Naive thymus-derived CD8-positive, alpha-beta T cell (primary cell): ENCODE measurements around the gene MED17. TPM values are rescaled to one million over a fixed set of nuclear protein-coding genes. Genes with fewer than 3 reads are reported as not detected.
A peak's percentile ranks its signal among the peaks of the same experiment; 100 is the strongest.
"Not testable (repeated sequence)": the region's sequence is repeated elsewhere in the genome, so short reads cannot be mapped to it uniquely, and the experiment has no call there.

ENCODE experiments used
- ATAC-seq, 2 donors: fragments of 150-1000 bp; cut with Tn5 transposase in 1 of 2; sonication (Bioruptor Pico), chemical (Tn5 transposase) in 1 of 2; 1 replicate in 1 of 2; 2 replicates in 1 of 2; pipeline ENCODE4 v1.10.0; 2021; ENCODE audit warnings: mild to moderate bottlenecking in 2 of 2, moderate library complexity in 2 of 2
- POLR2A ChIA-PET: fragments of 350-600 bp; sonication (Branson Sonifier 250); formaldehyde crosslinking; loops from one replicate; lab custom pipeline; 2021; ENCODE audit warnings: antibody characterized with exemption; lab: Charles Lee
- DNase-seq, 10 donors: peaks; one replicate each; pipeline versions ENCODE4 v3.0.0 to v3.0.0-alpha.2; 2020 to 2022
- H3K27ac Mint-ChIP-seq, 10 donors: one replicate each; pipeline ENCODE4 v1.8.0; 2020 to 2022; ENCODE audit warnings: mild to moderate bottlenecking in 10 of 10, mixed read lengths in 10 of 10, moderate library complexity in 4 of 10, inconsistent platforms in 1 of 10
- H3K27me3 Mint-ChIP-seq, 5 donors: one replicate each; pipeline ENCODE4 v1.8.0; 2021 to 2022; ENCODE audit warnings: mixed read lengths in 5 of 5
- H3K36me3 Mint-ChIP-seq, 3 donors: one replicate each; pipeline ENCODE4 v1.8.0; 2020 to 2022; ENCODE audit warnings: mixed read lengths in 3 of 3, mild to moderate bottlenecking in 2 of 3, inconsistent platforms in 1 of 3
- H3K4me1 Mint-ChIP-seq, 4 donors: one replicate each; pipeline ENCODE4 v1.8.0; 2021 to 2022; ENCODE audit warnings: mixed read lengths in 4 of 4
- H3K4me3 Mint-ChIP-seq, 10 donors: one replicate each; pipeline ENCODE4 v1.8.0; 2020 to 2022; ENCODE audit warnings: mild to moderate bottlenecking in 10 of 10, mixed read lengths in 10 of 10, moderate library complexity in 6 of 10, inconsistent platforms in 1 of 10
- H3K9me3 Mint-ChIP-seq, 9 donors: one replicate each; pipeline ENCODE4 v1.8.0; 2020 to 2022; ENCODE audit warnings: mixed read lengths in 9 of 9, mild to moderate bottlenecking in 3 of 9, inconsistent platforms in 1 of 9, moderate library complexity in 1 of 9
- polyA plus RNA-seq, 3 donors: library from polyadenylated mRNA; unstranded; fragments of 300-500 nt; fragmentation: Illumina TruSeq; gene quantifications; one replicate each; pipeline ENCODE4 v1.2.3, GENCODE V29; 2021
- total RNA-seq, 8 experiments: library from RNA in 2 of 8; stranded (reverse) in 2 of 8; gene quantifications; one replicate each; pipeline ENCODE4 v1.2.3 and lab custom pipeline; 2021 to 2026

Gene MED17
- total and polyA plus RNA-seq, 5 experiments from 2014 or later, result 7.7 to 62.2 (median 20.0) TPM

- Mint-ChIP-seq H3K36me3 (peaks cover 0 to 38% (median 14%) of the 10 kb centered on the region in 3 donors), H3K4me3 (peak overlapping the region; percentile 33 to 98 (median 74)), H3K27me3 (no peaks in the 10 kb centered on the region), H3K9me3 (no peaks in the 10 kb centered on the region), H3K4me1 (peaks cover 18 to 61% (median 50%) of the 10 kb centered on the region in 4 donors), H3K27ac (peak overlapping the region in 7 of 10 donors; percentile 51 to 100 (median 75))
- DNase-seq (no peak), ATAC-seq (no peak)
- POLR2A ChIA-PET, result interaction anchor here (0.7 kb wide), 1 partner anchor 25 kb away, joined by 3 read pairs; no protein-coding TSS in a partner anchor
Measured at GRCh38 chr11:93743291-93743690, 40.8 kb upstream of the MED17 start.

DNA sequence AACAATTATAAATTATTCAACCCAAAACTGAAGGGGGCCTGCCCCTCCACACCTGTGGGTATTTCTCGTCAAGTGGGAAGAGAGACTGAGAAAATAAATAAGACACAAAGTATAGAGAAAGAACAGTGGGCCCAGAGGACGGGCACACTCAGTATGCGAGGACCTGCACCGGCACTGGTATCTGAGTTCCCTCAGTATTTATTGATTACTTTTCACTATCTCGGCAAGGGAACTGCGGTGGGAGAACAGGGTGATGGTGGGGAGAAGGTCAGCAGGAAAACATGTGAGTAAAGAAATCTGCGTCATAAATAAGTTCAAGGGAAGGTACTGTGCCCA, 39.4 kb upstream of the MED17 start:
- DNase-seq, result no peak
- peak overlapping the region in 1 of 10 donors; percentile 4 for H3K27ac Mint-ChIP-seq

GRCh38 chr11:93745005-93745755, 38.9 kb upstream of the MED17 start:
- Mint-ChIP-seq H3K27ac (peak overlapping the region in 2 of 10 donors; percentile 4 to 51), H3K4me1 (peaks cover 10 to 42% (median 32%) of the 10 kb centered on the region in 4 donors), H3K4me3 (peak overlapping the region in 2 of 10 donors; percentile 11 to 74), H3K36me3 (peaks cover 0 to 27% (median 3%) of the 10 kb centered on the region in 3 donors)
- DNase-seq, POLR2A ChIA-PET, H3K27me3 Mint-ChIP-seq, ATAC-seq, H3K9me3 Mint-ChIP-seq: not testable (repeated sequence)

More for the DNA sequence above, 39.4 kb upstream of the MED17 start:
- ATAC-seq, result no peak
- H3K36me3 Mint-ChIP-seq, result peaks cover 0 to 30% (median 7%) of the 10 kb centered on the region in 3 donors
- peaks cover 15 to 47% (median 37%) of the 10 kb centered on the region in 4 donors for H3K4me1 Mint-ChIP-seq
- H3K27me3 Mint-ChIP-seq, result no peaks in the 10 kb centered on the region
- POLR2A ChIA-PET, result no interaction called here
- H3K9me3 Mint-ChIP-seq, result no peaks in the 10 kb centered on the region
- peak overlapping the region in 3 of 10 donors; percentile 3 to 74 (median 11) for H3K4me3 Mint-ChIP-seq

GRCh38 chr11:93746101-93746500, 38.0 kb upstream of the MED17 start:
- peaks cover 0 to 26% (median 3%) of the 10 kb centered on the region in 3 donors for H3K36me3 Mint-ChIP-seq
- ATAC-seq (no peak), DNase-seq (no peak)
- no peaks in the 10 kb centered on the region for H3K9me3 Mint-ChIP-seq
- peaks cover 6 to 39% (median 24%) of the 10 kb centered on the region in 4 donors for H3K4me1 Mint-ChIP-seq
- peak overlapping the region in 1 of 10 donors; percentile 9 for H3K27ac Mint-ChIP-seq
- no peak overlapping the region for H3K4me3 Mint-ChIP-seq
- POLR2A ChIA-PET, result no interaction called here
- no peaks in the 10 kb centered on the region for H3K27me3 Mint-ChIP-seq

DNA sequence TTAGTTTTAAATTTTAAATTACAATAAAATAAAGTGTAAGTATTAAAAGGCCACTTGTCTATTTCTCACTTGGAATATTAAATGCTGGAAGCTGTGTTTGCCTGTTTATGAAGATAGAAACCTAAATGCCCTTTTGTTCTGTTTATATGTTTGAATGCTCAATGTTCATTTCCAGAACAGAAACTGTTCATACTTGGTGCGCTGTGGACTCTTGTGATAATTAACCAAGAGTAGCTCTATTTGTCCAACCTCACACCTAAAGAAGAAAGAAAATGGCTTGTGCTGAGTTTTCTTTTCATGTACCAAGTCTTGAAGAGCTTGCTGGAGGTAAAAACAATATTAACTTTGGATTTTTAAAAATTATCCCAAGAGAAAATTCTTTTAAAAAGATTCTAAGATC, 37.0 kb upstream of the MED17 start:
- Mint-ChIP-seq H3K4me3 (no peak overlapping the region), H3K36me3 (peaks cover 0 to 28% (median 5%) of the 10 kb centered on the region in 3 donors), H3K9me3 (no peaks in the 10 kb centered on the region), H3K4me1 (peaks cover 6 to 36% (median 19%) of the 10 kb centered on the region in 4 donors), H3K27me3 (no peaks in the 10 kb centered on the region), H3K27ac (no peak overlapping the region)
- POLR2A ChIA-PET, result interaction anchor here (1.6 kb wide), 1 partner anchor 37 kb away, joined by 3 read pairs; the partner anchor contains the start of gene MED17
- no peak for ATAC-seq
- DNase-seq, result no peak

GRCh38 chr11:93751001-93751400, 33.1 kb upstream of the MED17 start:
- no peaks in the 10 kb centered on the region for H3K27me3 Mint-ChIP-seq
- POLR2A ChIA-PET, result interaction anchor here (0.6 to 1.1 kb wide), 3 partner anchors 10 to 1460 kb away, joined by 3 to 6 read pairs (median 4); partner anchors contain the start of genes C11orf54 and TAF1D
- H3K9me3 Mint-ChIP-seq, result no peaks in the 10 kb centered on the region
- H3K4me3 Mint-ChIP-seq, result no peak overlapping the region
- peaks cover 0 to 14% (median 3%) of the 10 kb centered on the region in 4 donors for H3K4me1 Mint-ChIP-seq
- ATAC-seq (no peak), DNase-seq (no peak)
- H3K36me3 Mint-ChIP-seq, result peaks cover 0 to 44% (median 13%) of the 10 kb centered on the region in 3 donors
- peak overlapping the region in 1 of 10 donors; percentile 58 for H3K27ac Mint-ChIP-seq

- Mint-ChIP-seq H3K27me3 (no peaks in the 10 kb centered on the region), H3K4me1 (peaks cover 0 to 5% (median 0%) of the 10 kb centered on the region in 4 donors), H3K27ac (no peak overlapping the region), H3K4me3 (no peak overlapping the region), H3K36me3 (peaks cover 4 to 57% (median 20%) of the 10 kb centered on the region in 3 donors), H3K9me3 (no peaks in the 10 kb centered on the region)
- ATAC-seq (no peak), DNase-seq (no peak)
- POLR2A ChIA-PET, result no interaction called here
Measured at GRCh38 chr11:93753241-93753640, 30.8 kb upstream of the MED17 start.

- Mint-ChIP-seq H3K36me3 (peaks cover 7 to 66% (median 31%) of the 10 kb centered on the region in 3 donors), H3K27me3 (no peaks in the 10 kb centered on the region), H3K4me3 (no peak overlapping the region), H3K4me1 (peaks cover 0 to 5% (median 0%) of the 10 kb centered on the region in 4 donors), H3K9me3 (no peaks in the 10 kb centered on the region), H3K27ac (no peak overlapping the region)
- ATAC-seq, result no peak
- DNase-seq, result no peak
- POLR2A ChIA-PET, result no interaction called here
Measured at GRCh38 chr11:93756748-93757147, 27.3 kb upstream of the MED17 start.

DNA sequence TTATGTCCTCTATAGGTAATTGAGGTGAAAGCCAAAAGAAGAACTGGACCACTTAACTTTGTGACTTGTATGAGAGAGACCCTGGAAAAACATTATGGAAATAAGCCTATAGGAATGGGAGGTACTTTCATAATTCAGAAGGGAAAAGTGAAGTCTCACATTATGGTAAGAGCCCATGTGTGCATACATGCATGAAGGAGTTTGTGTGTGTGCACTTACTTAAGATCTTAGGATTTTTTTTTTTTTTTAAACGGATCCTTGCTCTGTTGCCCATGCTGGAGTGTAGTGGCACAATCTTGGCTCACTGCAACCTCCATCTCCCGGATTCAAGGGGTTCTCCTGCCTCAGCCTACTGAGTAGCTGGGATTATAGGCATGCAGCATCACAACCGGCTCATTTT, 26.8 kb upstream of the MED17 start:
- peaks cover 7 to 68% (median 28%) of the 10 kb centered on the region in 3 donors for H3K36me3 Mint-ChIP-seq
- H3K9me3 Mint-ChIP-seq, result no peaks in the 10 kb centered on the region
- peaks cover 0 to 1% (median 0%) of the 10 kb centered on the region in 4 donors for H3K4me1 Mint-ChIP-seq
- H3K27me3 Mint-ChIP-seq, result no peaks in the 10 kb centered on the region
- DNase-seq (no peak), ATAC-seq (no peak)
- no peak overlapping the region for H3K27ac Mint-ChIP-seq
- POLR2A ChIA-PET, result interaction anchor here (0.7 kb wide), 1 partner anchor 27 kb away, joined by 3 read pairs; the partner anchor contains the start of gene MED17
- H3K4me3 Mint-ChIP-seq, result no peak overlapping the region

DNA sequence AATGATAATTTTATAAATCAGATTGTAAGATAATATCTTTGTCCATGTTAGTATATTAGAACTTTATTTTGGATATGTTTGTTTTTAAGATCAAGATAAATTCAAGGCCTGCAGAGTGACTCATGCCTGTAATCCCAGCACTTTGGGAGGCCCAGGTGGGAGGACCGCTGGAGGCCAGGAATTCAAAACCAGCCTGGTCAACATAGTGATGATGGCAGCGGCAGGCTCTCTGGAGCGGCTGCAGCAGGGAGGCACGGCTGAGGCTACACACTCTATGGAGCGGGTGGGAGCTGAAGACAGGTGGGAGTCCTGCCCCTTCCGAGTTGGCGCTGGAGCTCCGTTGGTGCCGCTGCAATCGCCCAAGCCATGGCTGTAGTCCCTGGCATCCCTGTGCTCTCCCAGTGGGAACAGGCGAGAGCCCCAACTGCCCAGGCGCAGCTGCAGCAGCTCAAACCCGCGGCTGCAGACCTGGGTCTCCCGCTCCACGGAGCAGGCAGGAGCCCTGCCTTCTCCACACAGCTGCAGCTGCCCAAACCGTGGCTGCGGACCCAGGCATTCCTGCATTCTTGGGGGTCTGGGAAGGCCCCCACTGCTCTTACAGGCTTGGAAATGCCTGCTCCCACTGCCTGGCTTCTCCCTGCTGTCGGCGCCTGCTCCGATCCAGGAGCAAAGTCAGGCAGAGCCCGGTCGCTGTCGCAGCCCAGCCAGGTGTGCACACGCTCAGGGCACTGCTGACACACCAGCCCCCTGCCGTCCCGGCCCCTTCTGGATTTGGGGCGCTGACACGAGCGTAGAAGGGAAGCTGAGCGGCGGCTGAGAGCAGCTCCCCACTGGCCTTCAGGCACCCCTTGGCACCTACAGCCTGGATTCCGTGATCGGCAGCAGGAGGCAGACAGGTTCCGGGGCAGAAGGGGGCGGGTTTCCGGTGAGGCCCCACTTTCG, 25.9 kb upstream of the MED17 start:
- Mint-ChIP-seq H3K9me3 (no peaks in the 10 kb centered on the region), H3K36me3 (peaks cover 7 to 70% (median 23%) of the 10 kb centered on the region in 3 donors), H3K4me3 (no peak overlapping the region), H3K27me3 (no peaks in the 10 kb centered on the region), H3K4me1 (no peaks in the 10 kb centered on the region), H3K27ac (no peak overlapping the region)
- ATAC-seq (no peak), DNase-seq (no peak)
- POLR2A ChIA-PET, result interaction anchor here (0.6 to 0.7 kb wide), 2 partner anchors 25 to 26 kb away, joined by 3 read pairs; partner anchors contain the start of gene MED17

GRCh38 chr11:93759123-93759522, 25.0 kb upstream of the MED17 start:
- peaks cover 7 to 69% (median 19%) of the 10 kb centered on the region in 3 donors for H3K36me3 Mint-ChIP-seq
- H3K9me3 Mint-ChIP-seq, POLR2A ChIA-PET, DNase-seq, H3K27ac Mint-ChIP-seq, H3K27me3 Mint-ChIP-seq, ATAC-seq, H3K4me3 Mint-ChIP-seq, H3K4me1 Mint-ChIP-seq: not testable (repeated sequence)

GRCh38 chr11:93761910-93762309, 22.2 kb upstream of the MED17 start:
- no peak for DNase-seq
- Mint-ChIP-seq H3K27ac (no peak overlapping the region), H3K4me3 (no peak overlapping the region), H3K36me3 (peaks cover 5 to 58% (median 20%) of the 10 kb centered on the region in 3 donors), H3K4me1 (no peaks in the 10 kb centered on the region), H3K27me3 (no peaks in the 10 kb centered on the region), H3K9me3 (no peaks in the 10 kb centered on the region)
- no peak for ATAC-seq
- POLR2A ChIA-PET, result no interaction called here
